Activated T-cell treated with anti-CD3 and anti-CD28 coated beads, Interleukin-2, amount 50 U/mL, for 24 hours (primary cell): Measurements from ENCODE around the gene C17orf107.
"Not testable (repeated sequence)": the region's sequence is repeated elsewhere in the genome, so short reads cannot be mapped to it uniquely, and the experiment has no call there.

Source experiments
- DNase-seq: peaks from one replicate; pipeline ENCODE4 v3.0.0-alpha.2; 2020
- H3K27ac Mint-ChIP-seq: 2 replicates; pipeline ENCODE4 v1.8.0; 2020; ENCODE audit warnings: mild to moderate bottlenecking, mixed read lengths
- H3K27me3 Mint-ChIP-seq: 2 replicates; pipeline ENCODE4 v1.8.0; 2020; ENCODE audit warnings: mixed read lengths
- H3K36me3 Mint-ChIP-seq: 2 replicates; pipeline ENCODE4 v1.8.0; 2020; ENCODE audit warnings: low read depth, mixed read lengths
- H3K4me1 Mint-ChIP-seq: 2 replicates; pipeline ENCODE4 v1.8.0; 2020; ENCODE audit warnings: low read depth, mixed read lengths
- H3K4me3 Mint-ChIP-seq: 2 replicates; pipeline ENCODE4 v1.8.0; 2020; ENCODE audit warnings: mild to moderate bottlenecking, moderate library complexity, mixed read lengths
- H3K9me3 Mint-ChIP-seq: 2 replicates; pipeline ENCODE4 v1.8.0; 2020; ENCODE audit warnings: mixed read lengths

The C17orf107 gene

DNA sequence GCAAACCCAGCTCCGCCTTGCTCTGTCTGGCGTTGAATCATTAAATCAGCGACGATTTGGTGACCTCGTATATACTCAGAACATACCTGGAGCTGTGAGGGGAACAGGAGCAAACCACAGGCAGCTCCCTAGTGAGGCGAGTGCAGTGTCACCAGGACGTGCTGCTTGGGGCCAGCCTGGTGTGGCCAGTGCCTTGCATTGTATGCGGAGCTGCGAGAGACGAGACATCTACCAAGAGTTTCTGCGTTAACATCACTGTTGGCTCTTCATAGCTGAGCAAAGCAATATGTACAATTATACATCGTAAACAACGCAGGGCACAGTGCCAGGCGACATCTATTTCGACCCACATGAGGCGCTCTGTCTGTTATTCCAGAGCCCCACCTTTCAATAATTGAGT is 38.3 kb upstream of the C17orf107 start:
- H3K9me3 Mint-ChIP-seq = no peaks in the 10 kb centered on the region

DNA sequence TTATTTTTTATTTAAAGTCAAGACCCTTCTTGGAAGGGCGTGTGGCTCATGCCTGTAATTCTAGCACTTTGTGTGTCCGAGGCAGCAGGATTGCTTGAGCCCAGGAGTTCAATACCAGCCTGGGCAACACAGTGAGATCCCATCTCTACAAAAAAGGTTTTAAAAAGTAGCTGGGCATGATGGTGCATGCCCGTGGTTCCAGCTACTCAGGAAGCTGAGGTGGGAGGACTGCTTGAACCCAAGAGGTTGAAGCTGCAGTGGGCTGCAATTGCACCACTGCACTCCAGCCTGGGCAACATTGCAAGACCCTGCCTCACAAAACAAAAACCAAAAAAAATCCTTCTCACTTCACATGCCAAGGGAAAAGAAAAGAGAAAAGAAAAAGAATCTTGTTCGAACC is 36.6 kb upstream of the C17orf107 start:
- H3K4me1 Mint-ChIP-seq = peaks cover 7% of the 10 kb centered on the region
- DNase-seq = no peak
- peaks cover 13% of the 10 kb centered on the region for H3K36me3 Mint-ChIP-seq
- no peaks in the 10 kb centered on the region for H3K27me3 Mint-ChIP-seq
- H3K27ac Mint-ChIP-seq = no peak overlapping the region
- no peaks in the 10 kb centered on the region for H3K9me3 Mint-ChIP-seq
- no peak overlapping the region for H3K4me3 Mint-ChIP-seq

More for the DNA sequence above, 38.3 kb upstream of the C17orf107 start:
- H3K36me3 Mint-ChIP-seq = peaks cover 23% of the 10 kb centered on the region
- no peak for DNase-seq
- H3K27ac Mint-ChIP-seq = no peak overlapping the region
- peaks cover 10% of the 10 kb centered on the region for H3K4me1 Mint-ChIP-seq
- H3K27me3 Mint-ChIP-seq = no peaks in the 10 kb centered on the region
- no peak overlapping the region for H3K4me3 Mint-ChIP-seq

DNA sequence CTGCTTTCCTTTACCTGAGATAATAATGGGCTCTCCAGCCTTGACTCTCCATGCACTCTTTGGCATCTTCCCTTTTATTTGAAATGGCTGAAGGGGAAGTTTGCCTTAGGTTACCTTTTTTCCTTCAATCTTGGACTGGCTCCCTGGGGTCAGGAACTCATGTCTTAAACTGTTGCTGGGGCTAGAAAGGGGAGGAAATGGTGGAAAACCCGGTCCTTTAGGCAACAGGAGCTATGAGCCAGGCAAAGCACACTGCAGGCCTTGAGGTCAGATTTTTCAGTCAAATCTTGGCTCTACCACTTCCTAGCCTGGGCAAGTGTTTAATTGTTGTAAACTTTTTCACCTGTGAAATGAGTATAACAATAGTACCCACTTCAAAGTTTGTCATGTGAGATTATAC is 36.0 kb upstream of the C17orf107 start:
- no peaks in the 10 kb centered on the region for H3K9me3 Mint-ChIP-seq
- no peak for DNase-seq
- H3K4me1 Mint-ChIP-seq = peaks cover 8% of the 10 kb centered on the region
- H3K36me3 Mint-ChIP-seq = peaks cover 13% of the 10 kb centered on the region
- H3K4me3 Mint-ChIP-seq = no peak overlapping the region
- H3K27ac Mint-ChIP-seq = peak overlapping the region; percentile 24
- no peaks in the 10 kb centered on the region for H3K27me3 Mint-ChIP-seq

DNA sequence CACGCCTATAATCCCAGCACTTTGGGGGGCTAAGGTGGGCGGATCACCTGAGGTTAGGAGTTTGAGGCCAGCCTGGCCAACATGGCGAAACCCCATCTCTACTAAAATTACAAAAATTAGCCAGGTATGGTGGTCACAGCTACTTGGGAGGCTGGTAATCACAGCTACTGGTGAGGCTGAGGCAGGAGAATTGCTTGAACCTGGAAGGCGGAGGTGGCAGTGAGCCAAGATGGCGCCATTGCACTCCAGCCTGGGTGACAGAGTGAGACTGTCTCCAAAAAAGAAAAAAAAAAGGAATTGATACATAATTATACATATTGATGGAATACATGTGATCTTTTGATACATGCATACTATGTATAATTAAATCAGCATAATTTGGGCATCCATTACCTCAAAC is 31.8 kb upstream of the C17orf107 start:
- not testable (repeated sequence) for H3K27ac Mint-ChIP-seq, H3K4me1 Mint-ChIP-seq, H3K9me3 Mint-ChIP-seq

DNA sequence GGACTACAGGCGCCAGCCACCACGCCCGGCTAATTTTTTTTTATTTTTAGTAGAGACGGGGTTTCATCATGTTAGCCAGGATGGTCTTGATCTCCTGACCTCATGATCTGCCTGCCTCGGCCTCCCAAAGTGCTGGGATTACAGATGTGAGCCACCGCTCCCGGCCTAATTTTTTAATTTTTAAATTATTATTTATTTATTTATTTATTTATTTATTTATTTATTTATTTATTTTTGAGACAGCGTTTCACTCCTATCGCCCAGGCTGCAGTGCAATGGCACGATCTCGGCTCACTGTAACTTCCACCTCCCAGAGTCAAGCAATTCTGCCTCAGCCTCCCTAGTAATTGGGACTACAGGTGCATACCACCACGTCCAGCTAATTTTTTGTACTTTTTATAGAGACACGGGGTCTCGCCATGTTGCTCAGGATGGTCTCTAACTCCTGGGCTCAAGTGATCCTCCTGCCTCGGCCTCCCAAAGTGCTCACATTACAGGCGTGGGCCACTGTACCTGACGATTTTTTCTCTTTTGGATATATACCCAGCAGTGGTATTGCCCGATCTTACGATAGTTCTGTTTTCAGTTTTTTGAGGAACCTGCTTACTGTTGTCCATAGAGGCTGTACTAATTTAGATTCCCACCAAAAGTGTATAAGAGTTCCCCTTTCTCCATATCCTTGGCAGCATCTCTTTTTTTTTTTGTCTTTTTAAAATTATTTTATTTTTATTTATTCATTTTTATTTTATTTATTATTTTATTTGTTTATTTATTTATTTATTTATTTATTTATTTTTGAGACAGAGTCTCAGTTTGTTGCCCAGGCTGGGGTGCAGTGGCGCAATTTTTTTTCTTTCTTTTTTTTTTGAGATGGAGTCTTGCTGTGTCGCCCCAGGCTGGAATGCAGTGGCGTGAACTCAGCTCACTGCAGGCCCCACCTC is 30.0 kb upstream of the C17orf107 start:
- peak overlapping the region; percentile 22 for H3K27ac Mint-ChIP-seq
- not testable (repeated sequence) for H3K4me3 Mint-ChIP-seq, DNase-seq, H3K4me1 Mint-ChIP-seq, H3K27me3 Mint-ChIP-seq, H3K9me3 Mint-ChIP-seq
- H3K36me3 Mint-ChIP-seq = peaks cover 15% of the 10 kb centered on the region

More for the DNA sequence above, 31.8 kb upstream of the C17orf107 start:
- not testable (repeated sequence) for H3K27me3 Mint-ChIP-seq, H3K4me3 Mint-ChIP-seq, DNase-seq
- H3K36me3 Mint-ChIP-seq = peaks cover 11% of the 10 kb centered on the region

DNA sequence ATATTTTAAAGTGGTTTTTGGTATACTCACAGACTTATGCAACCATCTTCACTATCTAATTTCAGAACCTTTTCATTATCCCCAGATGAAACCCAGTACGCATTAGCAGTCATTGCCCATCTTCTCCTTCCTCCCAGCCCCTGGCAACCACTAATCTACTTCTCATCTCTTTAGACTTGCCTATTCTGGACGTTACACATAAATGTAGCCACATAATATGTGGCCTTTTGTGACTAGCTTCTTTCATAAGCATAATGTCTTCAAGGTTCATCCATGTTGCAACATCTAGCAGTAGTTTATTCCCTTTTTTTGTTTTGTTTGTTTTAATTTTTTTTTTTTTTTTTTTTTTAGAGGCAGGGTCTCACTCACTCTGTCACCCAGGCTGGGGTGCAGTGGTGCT is 28.5 kb upstream of the C17orf107 start:
- no peak for DNase-seq
- Mint-ChIP-seq H3K4me3 (no peak overlapping the region), H3K9me3 (no peaks in the 10 kb centered on the region), H3K4me1 (peaks cover 5% of the 10 kb centered on the region), H3K27me3 (no peaks in the 10 kb centered on the region), H3K27ac (peak overlapping the region; percentile 38), H3K36me3 (peaks cover 22% of the 10 kb centered on the region)

DNA sequence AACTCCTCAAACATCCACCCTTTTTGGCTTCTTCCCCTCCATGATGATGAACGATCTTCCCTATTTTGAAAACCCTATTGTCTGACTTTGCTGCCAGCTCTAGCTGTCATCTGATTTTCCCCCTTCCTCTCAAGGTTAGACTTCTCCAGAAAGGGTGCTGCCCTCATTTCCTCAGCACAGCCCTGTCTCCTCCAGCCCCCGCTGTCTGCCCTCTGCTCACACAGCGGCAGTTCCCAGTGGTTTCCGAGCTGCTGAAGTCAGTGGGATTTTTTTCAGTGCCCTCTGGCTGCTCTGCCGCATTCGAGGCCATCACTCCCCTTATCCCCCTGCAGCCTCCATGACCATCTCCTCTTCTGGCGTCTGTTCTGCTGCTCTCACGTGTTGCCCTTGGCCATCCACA is 26.6 kb upstream of the C17orf107 start:
- Mint-ChIP-seq H3K36me3 (peaks cover 26% of the 10 kb centered on the region), H3K27ac (no peak overlapping the region)
- no peak for DNase-seq

DNA sequence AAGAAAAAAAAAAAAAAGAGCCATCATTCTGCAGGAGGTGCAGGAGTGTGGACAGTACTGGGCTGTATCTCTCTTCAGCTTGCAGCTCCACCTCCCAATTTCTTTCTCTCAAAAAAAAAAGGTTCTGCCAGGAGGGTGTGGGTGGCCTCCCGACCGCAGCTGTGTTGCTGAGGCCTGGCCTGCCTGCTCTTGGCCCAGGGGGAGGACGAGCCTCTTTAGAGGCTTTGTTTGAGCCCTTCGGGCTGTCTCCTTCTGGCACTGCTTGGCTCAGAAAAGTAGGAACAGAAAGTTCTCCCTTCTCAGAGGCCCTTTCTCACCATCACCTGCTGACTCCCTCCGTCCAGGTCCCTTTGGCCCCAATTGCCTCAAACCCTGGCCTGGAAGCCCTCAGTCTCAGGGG is 22.2 kb upstream of the C17orf107 start:
- peaks cover 45% of the 10 kb centered on the region for H3K36me3 Mint-ChIP-seq
- DNase-seq = no peak
- H3K4me1 Mint-ChIP-seq = peaks cover 3% of the 10 kb centered on the region
- no peak overlapping the region for H3K4me3 Mint-ChIP-seq
- no peaks in the 10 kb centered on the region for H3K9me3 Mint-ChIP-seq
- H3K27ac Mint-ChIP-seq = no peak overlapping the region
- H3K27me3 Mint-ChIP-seq = no peaks in the 10 kb centered on the region

More for the DNA sequence above, 26.6 kb upstream of the C17orf107 start:
- H3K27me3 Mint-ChIP-seq = no peaks in the 10 kb centered on the region
- no peak overlapping the region for H3K4me3 Mint-ChIP-seq
- no peaks in the 10 kb centered on the region for H3K9me3 Mint-ChIP-seq
- H3K4me1 Mint-ChIP-seq = peaks cover 5% of the 10 kb centered on the region

DNA sequence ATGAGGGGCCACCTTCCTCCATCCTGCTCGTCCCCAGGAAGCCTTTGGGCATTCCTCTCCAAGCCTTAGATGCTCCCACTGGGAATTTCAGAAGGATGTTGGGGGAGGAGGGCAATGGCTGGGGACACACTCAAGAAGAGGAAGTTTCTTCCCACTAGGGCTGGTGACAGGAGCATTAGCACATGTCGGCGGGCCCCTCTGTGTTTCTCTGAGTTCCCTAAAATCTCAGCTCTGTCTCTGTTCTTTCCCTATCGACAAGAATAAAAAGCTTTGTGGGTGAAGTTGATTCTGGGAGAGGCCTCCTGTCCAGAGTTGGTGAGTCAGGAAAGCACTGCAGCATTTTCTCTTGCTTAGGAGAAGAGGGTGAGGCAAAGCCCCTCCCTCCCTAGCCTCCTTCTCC is 19.7 kb upstream of the C17orf107 start:
- no peaks in the 10 kb centered on the region for H3K27me3 Mint-ChIP-seq
- H3K36me3 Mint-ChIP-seq = peaks cover 55% of the 10 kb centered on the region
- DNase-seq = no peak
- H3K4me3 Mint-ChIP-seq = no peak overlapping the region
- H3K4me1 Mint-ChIP-seq = peaks cover 2% of the 10 kb centered on the region
- no peaks in the 10 kb centered on the region for H3K9me3 Mint-ChIP-seq
- peak overlapping the region; percentile 3 for H3K27ac Mint-ChIP-seq

DNA sequence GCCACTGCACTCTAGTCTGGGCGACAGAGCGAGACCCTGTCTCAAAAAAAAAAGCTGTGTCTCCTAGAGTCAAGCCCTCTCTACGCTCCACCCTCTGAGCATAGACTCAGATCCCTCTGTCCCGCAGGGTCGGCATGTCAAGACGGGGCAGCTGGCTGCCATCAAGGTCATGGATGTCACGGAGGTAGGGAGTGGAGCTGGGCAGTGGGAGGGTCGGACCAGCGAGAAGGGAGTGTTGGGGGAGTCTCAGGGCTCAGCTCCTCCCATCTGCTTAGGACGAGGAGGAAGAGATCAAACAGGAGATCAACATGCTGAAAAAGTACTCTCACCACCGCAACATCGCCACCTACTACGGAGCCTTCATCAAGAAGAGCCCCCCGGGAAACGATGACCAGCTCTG is 18.5 kb upstream of the C17orf107 start:
- no peaks in the 10 kb centered on the region for H3K9me3 Mint-ChIP-seq
- no peak overlapping the region for H3K27ac Mint-ChIP-seq
- H3K4me1 Mint-ChIP-seq = no peaks in the 10 kb centered on the region
- H3K27me3 Mint-ChIP-seq = no peaks in the 10 kb centered on the region
- DNase-seq = no peak
- no peak overlapping the region for H3K4me3 Mint-ChIP-seq
- H3K36me3 Mint-ChIP-seq = peaks cover 62% of the 10 kb centered on the region

DNA sequence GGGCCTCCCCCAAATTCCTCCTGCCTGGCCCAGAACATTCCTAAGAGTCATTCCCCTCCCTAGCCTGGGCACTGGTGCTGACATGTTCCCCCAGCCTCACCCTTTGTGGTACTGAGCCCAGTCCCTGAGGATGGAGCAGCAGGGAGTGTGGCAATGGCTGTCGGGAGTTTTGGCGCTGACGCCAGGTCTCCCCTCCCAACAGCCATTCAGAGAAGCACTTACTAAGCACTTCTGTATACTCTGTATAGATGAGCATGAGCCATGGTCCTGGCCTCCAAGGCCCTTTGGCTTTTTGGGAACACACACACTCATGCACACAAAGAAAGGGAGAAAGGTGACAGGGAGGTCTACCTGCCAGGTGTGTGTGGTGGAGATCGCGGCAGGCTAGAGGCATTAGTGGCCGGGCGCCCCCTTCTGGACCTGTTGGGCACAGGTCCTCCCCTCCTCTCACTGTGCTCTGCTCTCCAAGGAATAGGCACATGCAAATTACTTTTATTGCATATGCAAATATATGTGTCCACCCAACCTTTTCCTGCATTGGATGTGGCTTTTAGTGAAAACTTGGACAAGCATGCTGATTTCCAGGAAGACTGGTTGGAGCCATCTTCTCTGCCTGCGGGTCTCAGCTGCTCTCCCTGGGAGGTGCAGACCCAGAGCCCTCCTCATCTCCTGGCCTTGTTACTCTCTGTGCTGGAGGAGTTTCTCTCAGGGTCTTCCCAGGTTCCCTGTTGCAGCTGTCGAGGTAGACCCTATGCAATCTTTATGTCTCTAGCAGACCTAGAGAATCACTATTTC is 17.4 kb upstream of the C17orf107 start:
- Mint-ChIP-seq H3K27me3 (no peaks in the 10 kb centered on the region), H3K27ac (no peak overlapping the region), H3K9me3 (no peaks in the 10 kb centered on the region), H3K4me3 (no peak overlapping the region), H3K36me3 (peaks cover 69% of the 10 kb centered on the region), H3K4me1 (no peaks in the 10 kb centered on the region)
- peak; percentile 75 for DNase-seq

DNA sequence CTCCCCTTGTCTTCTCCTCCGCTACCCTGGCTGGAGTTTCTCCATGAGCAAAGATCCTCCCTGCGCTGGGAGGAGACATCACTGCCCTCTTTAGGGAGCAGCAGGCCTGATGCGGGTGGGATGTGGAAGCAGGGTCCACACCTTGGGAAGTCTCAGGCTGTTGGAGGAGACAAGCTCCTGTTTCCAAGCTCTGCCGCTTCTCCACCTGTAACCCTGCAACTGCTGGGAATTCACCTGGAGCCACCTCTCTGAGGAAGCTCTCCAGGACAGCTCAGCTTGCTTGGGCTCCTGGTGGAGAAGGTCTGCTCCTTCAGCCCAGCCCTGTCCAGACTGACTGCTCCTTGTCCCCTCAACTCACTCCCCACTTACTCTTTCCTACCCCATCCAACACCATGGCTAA is 14.8 kb upstream of the C17orf107 start:
- DNase-seq = no peak
- H3K27ac Mint-ChIP-seq = no peak overlapping the region
- no peaks in the 10 kb centered on the region for H3K4me1 Mint-ChIP-seq
- H3K27me3 Mint-ChIP-seq = no peaks in the 10 kb centered on the region
- H3K36me3 Mint-ChIP-seq = peaks cover 72% of the 10 kb centered on the region
- no peak overlapping the region for H3K4me3 Mint-ChIP-seq
- no peaks in the 10 kb centered on the region for H3K9me3 Mint-ChIP-seq

DNA sequence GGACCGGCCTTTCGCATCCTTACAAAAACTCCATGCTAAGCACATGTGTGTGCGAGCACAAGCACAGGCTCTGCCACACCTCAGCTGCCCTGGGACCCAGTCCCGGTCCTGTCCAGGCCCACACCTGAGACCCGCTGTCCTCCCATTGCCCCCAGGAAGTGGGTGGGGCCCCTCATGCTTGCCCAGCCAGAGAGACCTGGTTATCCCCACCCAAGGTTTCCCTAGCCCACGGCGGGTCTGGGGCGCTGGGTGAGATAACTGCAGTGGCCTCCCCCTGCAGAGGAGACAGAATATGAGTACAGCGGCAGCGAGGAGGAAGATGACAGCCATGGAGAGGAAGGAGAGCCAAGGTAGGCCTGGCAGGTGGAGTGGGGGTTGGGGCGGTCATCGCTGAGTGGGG is 12.5 kb upstream of the C17orf107 start:
- Mint-ChIP-seq H3K4me1 (no peaks in the 10 kb centered on the region), H3K36me3 (peaks cover 72% of the 10 kb centered on the region), H3K9me3 (no peaks in the 10 kb centered on the region), H3K27ac (no peak overlapping the region), H3K27me3 (no peaks in the 10 kb centered on the region), H3K4me3 (no peak overlapping the region)
- DNase-seq = no peak

DNA sequence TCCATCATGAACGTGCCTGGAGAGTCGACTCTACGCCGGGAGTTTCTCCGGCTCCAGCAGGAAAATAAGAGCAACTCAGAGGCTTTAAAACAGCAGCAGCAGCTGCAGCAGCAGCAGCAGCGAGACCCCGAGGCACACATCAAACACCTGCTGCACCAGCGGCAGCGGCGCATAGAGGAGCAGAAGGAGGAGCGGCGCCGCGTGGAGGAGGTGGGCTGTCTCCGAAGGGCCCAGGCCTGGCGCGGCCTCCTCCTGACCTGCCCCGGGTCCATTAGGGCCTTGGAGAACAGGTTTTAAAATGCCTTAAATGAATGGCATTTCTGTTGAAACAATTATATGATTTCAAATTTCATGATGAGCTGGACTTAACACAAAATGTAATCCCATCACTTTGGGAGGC is 11.8 kb upstream of the C17orf107 start:
- no peaks in the 10 kb centered on the region for H3K9me3 Mint-ChIP-seq
- DNase-seq = no peak
- no peak overlapping the region for H3K4me3 Mint-ChIP-seq
- H3K4me1 Mint-ChIP-seq = no peaks in the 10 kb centered on the region
- H3K36me3 Mint-ChIP-seq = peaks cover 71% of the 10 kb centered on the region
- no peak overlapping the region for H3K27ac Mint-ChIP-seq
- no peaks in the 10 kb centered on the region for H3K27me3 Mint-ChIP-seq
